ENCODE data around the gene CASKIN2. TPM values are rescaled to one million over a fixed set of nuclear protein-coding genes. Genes with fewer than 3 reads are reported as not detected.
"Not testable (repeated sequence)": the region's sequence is repeated elsewhere in the genome, so short reads cannot be mapped to it uniquely, and the experiment has no call there.

Gene CASKIN2
- total RNA-seq, 1 experiment from 2014 or later, result 25.4 TPM

DNA sequence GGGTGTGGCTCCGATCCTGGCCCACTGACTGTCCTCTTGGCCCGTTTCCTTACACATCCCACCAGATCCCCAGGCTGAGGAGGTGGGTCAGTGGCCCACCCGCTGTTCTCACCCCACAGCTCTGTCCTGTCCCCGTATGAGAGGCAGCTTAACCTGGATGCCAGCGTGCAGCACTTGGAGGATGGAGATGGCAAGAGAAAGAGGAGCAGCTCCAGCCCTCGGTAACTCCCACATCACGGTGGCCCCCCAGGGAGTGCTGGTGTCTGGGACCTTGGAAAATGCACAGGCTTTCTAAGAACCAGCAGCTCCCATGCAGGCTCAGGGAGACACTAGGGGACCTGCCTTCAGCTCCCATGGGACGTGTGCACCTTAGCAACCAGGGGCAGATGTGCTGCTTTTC is 6.0 kb upstream of the CASKIN2 start:
- BruUV-seq (replicated peaks), result no TSS peak
- Histone ChIP-seq H3K9me2 (ENCODE audit: insufficient read depth) (no peaks in the 10 kb centered on the region), H4K20me1 (ENCODE audit: insufficient read depth) (0 out of 2 replicates have a peak, but pooled peaks cover 8% of the 10 kb centered on the region), H3K27ac (no peak overlapping the region), H2AFZ (no peak overlapping the region), H3K9me3 (ENCODE audit: insufficient read depth, low read depth) (no peaks in the 10 kb centered on the region), H3K79me2 (ENCODE audit: low read depth) (peaks cover 20% of the 10 kb centered on the region), H3K36me3 (ENCODE audit: low read depth) (0 out of 2 replicates have a peak, but pooled peaks cover 9% of the 10 kb centered on the region), H3F3A (ENCODE audit: insufficient read depth, low read depth) (peaks cover 21% of the 10 kb centered on the region; the same call in 1 of the 2 replicates), H3K4me3 (no peak overlapping the region), H3K4me2 (no peak overlapping the region), H3K4me1 (replicated peaks; ENCODE audit: insufficient read depth) (peaks cover 19% of the 10 kb centered on the region), H3K27me3 (ENCODE audit: insufficient read depth, low read depth) (no peaks in the 10 kb centered on the region)
- no peak for TF ChIP-seq EZH2 (IDR thresholded peaks at IDR 0.05; ENCODE audit: low read depth)
- no peak for TF ChIP-seq CTCF (conservative IDR thresholded peaks at IDR 0.05)
- DNase-seq, result no peak
- intact Hi-C loops (cut with micrococcal nuclease; ENCODE audit: unreplicated experiment), result no loop called here
- ChIA-PET CTCF (no interaction called here), POLR2A (ENCODE audit: unreplicated experiment) (interaction anchor here (0.5 to 1.1 kb wide), 2 partner anchors 29 to 259 kb away, joined by 5 to 18 read pairs; no protein-coding TSS in a partner anchor)

GRCh38 chr17:75520413-75520812 is 5.1 kb upstream of the CASKIN2 start:
- H2AFZ ChIP-seq; H3K9me2 ChIP-seq (ENCODE audit: insufficient read depth); H3K27ac ChIP-seq; H3K27me3 ChIP-seq (ENCODE audit: insufficient read depth, low read depth); intact Hi-C loops (cut with micrococcal nuclease; ENCODE audit: unreplicated experiment); DNase-seq; H4K20me1 ChIP-seq (ENCODE audit: insufficient read depth); BruUV-seq (replicated peaks); H3K4me2 ChIP-seq; H3K9me3 ChIP-seq (ENCODE audit: insufficient read depth, low read depth); H3K4me3 ChIP-seq; H3K36me3 ChIP-seq (ENCODE audit: low read depth): not testable (repeated sequence)
- Histone ChIP-seq H3K79me2 (ENCODE audit: low read depth) (peaks cover 19% of the 10 kb centered on the region), H3K4me1 (replicated peaks; ENCODE audit: insufficient read depth) (peaks cover 19% of the 10 kb centered on the region), H3F3A (ENCODE audit: insufficient read depth, low read depth) (peaks cover 15% of the 10 kb centered on the region; the same call in 1 of the 2 replicates)
- ChIA-PET CTCF (interaction anchor here (0.7 kb wide), 1 partner anchor 62 kb away, joined by 12 read pairs; no protein-coding TSS in a partner anchor), POLR2A (ENCODE audit: unreplicated experiment) (interaction anchor here (1.1 kb wide), 1 partner anchor 30 kb away, joined by 18 read pairs; no protein-coding TSS in a partner anchor)

DNA sequence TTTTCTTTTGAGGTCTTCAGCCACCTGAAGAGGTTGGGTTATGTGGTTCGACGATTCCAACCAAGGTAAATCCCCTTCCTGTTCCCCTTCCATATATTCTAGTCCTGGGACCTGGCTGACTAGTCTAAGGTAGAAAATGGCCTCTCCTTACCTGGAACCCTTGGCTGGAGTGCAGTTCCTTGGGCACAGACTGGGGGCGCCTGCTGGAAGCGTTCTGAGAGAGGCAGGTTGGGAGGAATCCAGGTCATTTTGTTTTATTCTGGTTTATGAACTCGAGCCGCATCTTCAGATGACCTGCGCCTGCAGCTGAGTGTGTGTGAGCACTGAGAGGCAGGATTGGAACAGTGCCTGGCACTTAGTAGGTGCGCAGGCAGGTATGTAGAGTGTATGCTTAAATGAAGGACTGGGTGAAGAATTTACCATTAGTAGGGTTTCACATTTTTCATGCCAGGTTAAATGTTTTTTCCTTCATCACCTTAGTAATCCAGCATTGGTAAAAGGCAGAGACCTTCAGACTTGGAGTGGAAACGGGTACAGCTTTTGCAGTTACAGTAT is 3.7 kb upstream of the CASKIN2 start:
- Histone ChIP-seq H3K36me3 (ENCODE audit: low read depth) (0 out of 2 replicates have a peak, but pooled peaks cover 9% of the 10 kb centered on the region), H3K4me1 (replicated peaks; ENCODE audit: insufficient read depth) (peaks cover 20% of the 10 kb centered on the region), H3K27ac (no peak overlapping the region), H3K79me2 (ENCODE audit: low read depth) (peaks cover 24% of the 10 kb centered on the region), H3K4me3 (no peak overlapping the region), H2AFZ (no peak overlapping the region), H3K9me3 (ENCODE audit: insufficient read depth, low read depth) (no peaks in the 10 kb centered on the region), H3K27me3 (ENCODE audit: insufficient read depth, low read depth) (no peaks in the 10 kb centered on the region), H3K9me2 (ENCODE audit: insufficient read depth) (no peaks in the 10 kb centered on the region), H4K20me1 (ENCODE audit: insufficient read depth) (0 out of 2 replicates have a peak, but pooled peaks cover 8% of the 10 kb centered on the region), H3F3A (ENCODE audit: insufficient read depth, low read depth) (peaks cover 13% of the 10 kb centered on the region; the same call in 1 of the 2 replicates), H3K4me2 (no peak overlapping the region)
- BruUV-seq (replicated peaks), result no TSS peak
- TF ChIP-seq EZH2 (IDR thresholded peaks at IDR 0.05; ENCODE audit: low read depth) (no peak), CTCF (conservative IDR thresholded peaks at IDR 0.05) (no peak; the same call in 1 of the 2 replicates)
- ChIA-PET CTCF (no interaction called here), POLR2A (ENCODE audit: unreplicated experiment) (no interaction called here)
- no peak for DNase-seq
- intact Hi-C loops (cut with micrococcal nuclease; ENCODE audit: unreplicated experiment), result loop anchor here (5.0 to 10.0 kb wide), 3 partner anchors 83 to 254 kb away; partner anchors contain the start of genes GGA3 and MRPS7
